ENCODE data around the gene HOXA9. TPM values are rescaled to one million over a fixed set of nuclear protein-coding genes. Genes with fewer than 3 reads are reported as not detected.

The HOXA9 gene
- total RNA-seq, 1 donor from 2014 or later = not detected

- DNase-seq (ENCODE audit: low spot score in 2 of 2) = peak in 1 of 2 donors; percentile 70
- Histone ChIP-seq H3K36me3 (no peaks in the 10 kb centered on the region), H3K27ac (no peak overlapping the region), H3K27me3 (peaks cover 57% of the 10 kb centered on the region), H3K4me3 (peak overlapping the region; percentile 4 to 34), H3K9me3 (no peaks in the 10 kb centered on the region), H3K4me1 (peaks cover 5 to 22% of the 10 kb centered on the region in 2 donors)
- no peak for TF ChIP-seq CTCF (IDR thresholded peaks at IDR 0.05)
- intact Hi-C loops (cut with DNase I) = loop anchor here (5.0 kb wide), 1 partner anchor 1321 kb away; no protein-coding TSS in a partner anchor
Measured at GRCh38 chr7:27188386-27189294, 23.3 kb upstream of the HOXA9 start.

- H3K4me1 ChIP-seq = peaks cover 7 to 21% of the 10 kb centered on the region in 2 donors
- no peak for TF ChIP-seq CTCF (IDR thresholded peaks at IDR 0.05)
- H3K9me3 ChIP-seq = no peaks in the 10 kb centered on the region
- H3K36me3 ChIP-seq = no peaks in the 10 kb centered on the region
- DNase-seq (ENCODE audit: low spot score in 2 of 2) = peak in 1 of 2 donors; percentile 56
- peak overlapping the region in 1 of 2 donors; percentile 34 for H3K4me3 ChIP-seq
- intact Hi-C loops (cut with DNase I) = loop anchor here (5.0 kb wide), 1 partner anchor 1320 kb away; no protein-coding TSS in a partner anchor
- no peak overlapping the region for H3K27ac ChIP-seq
- H3K27me3 ChIP-seq = peaks cover 58% of the 10 kb centered on the region
Measured at GRCh38 chr7:27187475-27188385, 22.4 kb upstream of the HOXA9 start.

GRCh38 chr7:27186668-27187474, 21.5 kb upstream of the HOXA9 start:
- no peak overlapping the region for H3K4me3 ChIP-seq
- intact Hi-C loops (cut with DNase I) = loop anchor here (5.0 kb wide), 1 partner anchor 1320 kb away; no protein-coding TSS in a partner anchor
- H3K36me3 ChIP-seq = no peaks in the 10 kb centered on the region
- DNase-seq (ENCODE audit: low spot score in 2 of 2) = no peak
- peaks cover 52% of the 10 kb centered on the region for H3K27me3 ChIP-seq
- no peak overlapping the region for H3K27ac ChIP-seq
- TF ChIP-seq CTCF (IDR thresholded peaks at IDR 0.05) = no peak
- peaks cover 7 to 19% of the 10 kb centered on the region in 2 donors for H3K4me1 ChIP-seq
- H3K9me3 ChIP-seq = no peaks in the 10 kb centered on the region

- TF ChIP-seq CTCF (IDR thresholded peaks at IDR 0.05) = no peak
- no peak overlapping the region for H3K4me3 ChIP-seq
- intact Hi-C loops (cut with DNase I) = loop anchor here (5.0 kb wide), 1 partner anchor 1319 kb away; no protein-coding TSS in a partner anchor
- peak in 1 of 2 donors; percentile 7 for DNase-seq (ENCODE audit: low spot score in 2 of 2)
- H3K36me3 ChIP-seq = no peaks in the 10 kb centered on the region
- H3K27ac ChIP-seq = no peak overlapping the region
- H3K9me3 ChIP-seq = no peaks in the 10 kb centered on the region
- H3K4me1 ChIP-seq = peaks cover 7 to 19% of the 10 kb centered on the region in 2 donors
- peaks cover 44% of the 10 kb centered on the region for H3K27me3 ChIP-seq
Measured at GRCh38 chr7:27185854-27186667, 20.7 kb upstream of the HOXA9 start.
